Upper lobe of left lung (tissue), 4 donors: ENCODE results near the gene SMYD2.

Experiments
- EP300 ChIP-seq, 4 donors: sonication (generic); formaldehyde crosslinking; IDR thresholded peaks; one replicate each; pipeline ENCODE4 v1.5.1; 2017; ENCODE audit warnings: antibody characterized with exemption in 4 of 4, control low read depth in 2 of 4
- POLR2A ChIP-seq, 4 donors: fragments of 450-650 bp; IDR thresholded peaks; one replicate each; pipeline ENCODE4 v1.5.1; 2016 to 2017; ENCODE audit warnings: antibody characterized with exemption in 4 of 4, mild to moderate bottlenecking in 2 of 4
- POLR2AphosphoS5 ChIP-seq, 2 donors: sonication (generic); formaldehyde crosslinking; IDR thresholded peaks; one replicate each; pipeline ENCODE4 v1.5.1; 2017; ENCODE audit warnings: antibody characterized with exemption in 2 of 2
- TF ChIP-seq, protein P1 (sequence below), 6 experiments: fragments of 450-650 bp in 4 of 6; fragments of 200-600 bp in 2 of 6; sonication (generic) in 2 of 6; IDR thresholded peaks; one replicate each; pipeline ENCODE4 v1.5.1; 2016 to 2019; ENCODE audit warnings: antibody characterized with exemption in 6 of 6

GRCh38 chr1:214324896-214325800 is 44.2 kb downstream of the SMYD2 start:
- TF ChIP-seq POLR2A (IDR thresholded peaks at IDR 0.05), result no peak
- TF ChIP-seq, protein P1, sequence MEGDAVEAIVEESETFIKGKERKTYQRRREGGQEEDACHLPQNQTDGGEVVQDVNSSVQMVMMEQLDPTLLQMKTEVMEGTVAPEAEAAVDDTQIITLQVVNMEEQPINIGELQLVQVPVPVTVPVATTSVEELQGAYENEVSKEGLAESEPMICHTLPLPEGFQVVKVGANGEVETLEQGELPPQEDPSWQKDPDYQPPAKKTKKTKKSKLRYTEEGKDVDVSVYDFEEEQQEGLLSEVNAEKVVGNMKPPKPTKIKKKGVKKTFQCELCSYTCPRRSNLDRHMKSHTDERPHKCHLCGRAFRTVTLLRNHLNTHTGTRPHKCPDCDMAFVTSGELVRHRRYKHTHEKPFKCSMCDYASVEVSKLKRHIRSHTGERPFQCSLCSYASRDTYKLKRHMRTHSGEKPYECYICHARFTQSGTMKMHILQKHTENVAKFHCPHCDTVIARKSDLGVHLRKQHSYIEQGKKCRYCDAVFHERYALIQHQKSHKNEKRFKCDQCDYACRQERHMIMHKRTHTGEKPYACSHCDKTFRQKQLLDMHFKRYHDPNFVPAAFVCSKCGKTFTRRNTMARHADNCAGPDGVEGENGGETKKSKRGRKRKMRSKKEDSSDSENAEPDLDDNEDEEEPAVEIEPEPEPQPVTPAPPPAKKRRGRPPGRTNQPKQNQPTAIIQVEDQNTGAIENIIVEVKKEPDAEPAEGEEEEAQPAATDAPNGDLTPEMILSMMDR (IDR thresholded peaks at IDR 0.05), result no peak
- no peak for TF ChIP-seq POLR2AphosphoS5 (IDR thresholded peaks at IDR 0.05)
- TF ChIP-seq EP300 (IDR thresholded peaks at IDR 0.05), result no peak
